GM18861 (cell line): Measurements from ENCODE around the gene SEMA4G.

ENCODE experiments used
- ATAC-seq: cut with Tn5 transposase; IDR thresholded peaks from one replicate; pipeline ENCODE4 v1.9.1; 2021; ENCODE audit not compliant: unreplicated experiment

SEMA4G gene

GRCh38 chr10:100969187-100970075 is at the start of gene SEMA4G:
Gene SEMA4G (plus strand): TSS chr10:100969504. CDS start chr10:100972913, 3,409 bp downstream.
- ATAC-seq: no peak

- ATAC-seq: no peak
Observed at GRCh38 chr10:100923580-100923979, 45.7 kb upstream of the SEMA4G start.

- no peak for ATAC-seq
Observed at GRCh38 chr10:100927266-100927665, 42.0 kb upstream of the SEMA4G start.

- ATAC-seq: no peak
Observed at GRCh38 chr10:100928039-100928438, 41.3 kb upstream of the SEMA4G start.

GRCh38 chr10:100930368-100930767 is 38.9 kb upstream of the SEMA4G start:
- ATAC-seq: no peak

- no peak for ATAC-seq
Observed at GRCh38 chr10:100934084-100934659, 35.1 kb upstream of the SEMA4G start.

- ATAC-seq: no peak
Observed at GRCh38 chr10:100939763-100940344, 29.4 kb upstream of the SEMA4G start.

GRCh38 chr10:100942229-100942628 is 27.1 kb upstream of the SEMA4G start:
- ATAC-seq: no peak

GRCh38 chr10:100943508-100943907 is 25.8 kb upstream of the SEMA4G start:
- ATAC-seq: no peak

- ATAC-seq: no peak
Observed at GRCh38 chr10:100945754-100946153, 23.6 kb upstream of the SEMA4G start.

GRCh38 chr10:100948916-100949315 is 20.4 kb upstream of the SEMA4G start:
- ATAC-seq: no peak

- ATAC-seq: no peak
Observed at GRCh38 chr10:100960251-100960650, 9.1 kb upstream of the SEMA4G start.

GRCh38 chr10:100962351-100963080 is 6.8 kb upstream of the SEMA4G start:
- no peak for ATAC-seq

GRCh38 chr10:100963826-100964225 is 5.5 kb upstream of the SEMA4G start:
- ATAC-seq: no peak

GRCh38 chr10:100965820-100966219 is 3.5 kb upstream of the SEMA4G start:
- ATAC-seq: no peak

- no peak for ATAC-seq
Observed at GRCh38 chr10:100966887-100967286, 2.4 kb upstream of the SEMA4G start.

GRCh38 chr10:100967332-100967731 is 2.0 kb upstream of the SEMA4G start:
- ATAC-seq: no peak

GRCh38 chr10:100968062-100968736 is 1.1 kb upstream of the SEMA4G start:
- no peak for ATAC-seq

GRCh38 chr10:100968863-100969186 is 479 bp upstream of the SEMA4G start:
- no peak for ATAC-seq

- ATAC-seq: no peak
Observed at GRCh38 chr10:100970076-100970913, 991 bp downstream of the SEMA4G start.
